Measurements from ENCODE around the gene DYNC1LI1. TPM values are rescaled to one million over a fixed set of nuclear protein-coding genes. Genes with fewer than 3 reads are reported as not detected.

DYNC1LI1 gene
- total and polyA plus RNA-seq, 2 of the 4 experiments (the other 2 are of a cell fraction): 25.2 to 30.8 TPM

Small RNA genes lying within 50 kb of the gene (microRNA-seq; reads per million reads assigned to microRNA genes)
- 0 to 2.1 reads per million in 2 experiments for gene MIR548AY (ENCODE audit: insufficient read depth in 1 of 2, insufficient read length in 1 of 2, unreplicated experiment in 1 of 2)

Small RNA genes lying within 50 kb of the gene (small RNA-seq; reads per million reads assigned to genes)
- 0 to 1.5 (median 0) reads per million in 5 experiments for gene MIR548AY

Other genes with a start within 250 kb of the DYNC1LI1 start
- gene CMTM7, start 179.0 kb downstream of the DYNC1LI1 start, total RNA-seq (2012; rRNA removed): 3.4 and 3.9 TPM in 2 replicates
- 31.4 and 33.7 TPM in 2 replicates for gene CMTM7, start 179.0 kb downstream of the DYNC1LI1 start, polyA plus RNA-seq (2012; rRNA removed)
- 36.6 and 85.0 TPM in 2 replicates for gene CMTM6, start 68.0 kb downstream of the DYNC1LI1 start, total RNA-seq (2012; rRNA removed)
- gene CMTM6, start 68.0 kb downstream of the DYNC1LI1 start, polyA plus RNA-seq (2012; rRNA removed): 21.3 and 29.4 TPM in 2 replicates
- gene CNOT10, start 114.3 kb upstream of the DYNC1LI1 start, total RNA-seq (2012; rRNA removed): 19.4 and 20.4 TPM in 2 replicates
- gene CNOT10, start 114.3 kb upstream of the DYNC1LI1 start, polyA plus RNA-seq (2012; rRNA removed): 15.8 and 19.9 TPM in 2 replicates
- gene TRIM71, start 247.1 kb upstream of the DYNC1LI1 start, total RNA-seq (2012; rRNA removed): not detected in 2 replicates
- not detected in 2 replicates for gene TRIM71, start 247.1 kb upstream of the DYNC1LI1 start, polyA plus RNA-seq (2012; rRNA removed)

Data from IMR-90 (cell line).